Measurements from ENCODE around the gene NUPR1. TPM values are rescaled to one million over a fixed set of nuclear protein-coding genes. Genes with fewer than 3 reads are reported as not detected.

NUPR1 gene
- total and polyA plus RNA-seq, 2 experiments from 2014 or later = not detected

- Histone ChIP-seq H3K27me3 (no peaks in the 10 kb centered on the region), H3K27ac (no peak overlapping the region), H3K9me3 (ENCODE audit: low read depth) (no peaks in the 10 kb centered on the region), H3K4me1 (ENCODE audit: low read depth) (no peaks in the 10 kb centered on the region), H3K36me3 (no peaks in the 10 kb centered on the region), H3K4me3 (no peak overlapping the region)
- TF ChIP-seq, protein P1, sequence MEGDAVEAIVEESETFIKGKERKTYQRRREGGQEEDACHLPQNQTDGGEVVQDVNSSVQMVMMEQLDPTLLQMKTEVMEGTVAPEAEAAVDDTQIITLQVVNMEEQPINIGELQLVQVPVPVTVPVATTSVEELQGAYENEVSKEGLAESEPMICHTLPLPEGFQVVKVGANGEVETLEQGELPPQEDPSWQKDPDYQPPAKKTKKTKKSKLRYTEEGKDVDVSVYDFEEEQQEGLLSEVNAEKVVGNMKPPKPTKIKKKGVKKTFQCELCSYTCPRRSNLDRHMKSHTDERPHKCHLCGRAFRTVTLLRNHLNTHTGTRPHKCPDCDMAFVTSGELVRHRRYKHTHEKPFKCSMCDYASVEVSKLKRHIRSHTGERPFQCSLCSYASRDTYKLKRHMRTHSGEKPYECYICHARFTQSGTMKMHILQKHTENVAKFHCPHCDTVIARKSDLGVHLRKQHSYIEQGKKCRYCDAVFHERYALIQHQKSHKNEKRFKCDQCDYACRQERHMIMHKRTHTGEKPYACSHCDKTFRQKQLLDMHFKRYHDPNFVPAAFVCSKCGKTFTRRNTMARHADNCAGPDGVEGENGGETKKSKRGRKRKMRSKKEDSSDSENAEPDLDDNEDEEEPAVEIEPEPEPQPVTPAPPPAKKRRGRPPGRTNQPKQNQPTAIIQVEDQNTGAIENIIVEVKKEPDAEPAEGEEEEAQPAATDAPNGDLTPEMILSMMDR (IDR thresholded peaks at IDR 0.05; ENCODE audit: low read depth, low read length) = no peak
- no peak for DNase-seq (ENCODE audit: low read depth in 1 of 2, low spot score in 1 of 2)
Measured at GRCh38 chr16:28499854-28500253, 38.9 kb downstream of the NUPR1 start.

GRCh38 chr16:28498666-28499381 lies 40.0 kb downstream of the NUPR1 start:
- no peaks in the 10 kb centered on the region for H3K4me1 ChIP-seq (ENCODE audit: low read depth)
- H3K9me3 ChIP-seq (ENCODE audit: low read depth) = no peaks in the 10 kb centered on the region
- H3K36me3 ChIP-seq = no peaks in the 10 kb centered on the region
- H3K4me3 ChIP-seq = no peak overlapping the region
- TF ChIP-seq, protein P1 (IDR thresholded peaks at IDR 0.05; ENCODE audit: low read depth, low read length) = no peak
- H3K27me3 ChIP-seq = no peaks in the 10 kb centered on the region
- no peak overlapping the region for H3K27ac ChIP-seq
- DNase-seq (ENCODE audit: low read depth in 1 of 2, low spot score in 1 of 2) = no peak

DNA sequence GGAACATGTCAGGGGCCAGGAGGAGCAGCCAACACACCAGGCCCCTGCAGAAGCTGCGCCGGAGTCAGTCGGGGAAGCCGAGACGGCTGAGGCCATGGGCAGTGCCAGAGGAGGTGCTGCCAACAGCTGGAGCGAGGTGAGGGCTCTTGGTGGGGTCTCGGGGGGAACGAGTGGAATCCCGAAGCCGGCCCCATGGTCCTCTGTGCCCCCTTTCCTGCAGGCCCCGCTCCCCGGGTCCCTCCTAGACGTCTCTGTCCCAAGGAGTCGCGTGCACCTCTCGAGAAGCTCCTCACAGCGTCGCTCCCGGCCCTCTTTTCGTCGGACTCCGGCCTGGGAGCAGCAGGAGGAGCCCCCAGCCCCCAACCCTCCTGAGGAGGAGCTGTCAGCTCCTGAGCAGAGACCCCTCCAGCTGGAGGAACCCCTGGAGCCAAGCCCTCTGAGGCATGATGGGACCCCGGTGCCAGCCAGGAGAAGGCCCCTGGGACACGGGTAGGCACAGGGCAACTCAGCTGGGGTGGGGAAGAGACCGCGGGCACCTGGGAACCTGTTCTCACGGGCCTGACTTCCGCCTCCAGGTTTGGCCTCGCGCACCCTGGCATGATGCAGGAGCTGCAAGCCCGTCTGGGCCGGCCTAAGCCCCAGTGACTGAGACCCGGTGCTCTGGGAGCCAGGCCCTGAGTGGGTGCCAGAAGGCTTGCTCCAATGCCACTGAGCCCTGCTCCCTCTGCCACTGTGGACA lies 40.7 kb downstream of the NUPR1 start:
- TF ChIP-seq, protein P1 (IDR thresholded peaks at IDR 0.05; ENCODE audit: low read depth, low read length) = no peak
- DNase-seq (ENCODE audit: low read depth in 1 of 2, low spot score in 1 of 2) = no peak
- H3K27me3 ChIP-seq = no peaks in the 10 kb centered on the region
- no peak overlapping the region for H3K27ac ChIP-seq
- H3K9me3 ChIP-seq (ENCODE audit: low read depth) = no peaks in the 10 kb centered on the region
- no peaks in the 10 kb centered on the region for H3K36me3 ChIP-seq
- H3K4me1 ChIP-seq (ENCODE audit: low read depth) = no peaks in the 10 kb centered on the region
- no peak overlapping the region for H3K4me3 ChIP-seq

- Histone ChIP-seq H3K4me1 (ENCODE audit: low read depth) (no peaks in the 10 kb centered on the region), H3K9me3 (ENCODE audit: low read depth) (no peaks in the 10 kb centered on the region), H3K4me3 (no peak overlapping the region), H3K27ac (no peak overlapping the region), H3K27me3 (no peaks in the 10 kb centered on the region), H3K36me3 (no peaks in the 10 kb centered on the region)
- DNase-seq (ENCODE audit: low read depth in 1 of 2, low spot score in 1 of 2) = no peak
- TF ChIP-seq, protein P1 (IDR thresholded peaks at IDR 0.05; ENCODE audit: low read depth, low read length) = no peak
Measured at GRCh38 chr16:28497386-28497785, 41.4 kb downstream of the NUPR1 start.

DNA sequence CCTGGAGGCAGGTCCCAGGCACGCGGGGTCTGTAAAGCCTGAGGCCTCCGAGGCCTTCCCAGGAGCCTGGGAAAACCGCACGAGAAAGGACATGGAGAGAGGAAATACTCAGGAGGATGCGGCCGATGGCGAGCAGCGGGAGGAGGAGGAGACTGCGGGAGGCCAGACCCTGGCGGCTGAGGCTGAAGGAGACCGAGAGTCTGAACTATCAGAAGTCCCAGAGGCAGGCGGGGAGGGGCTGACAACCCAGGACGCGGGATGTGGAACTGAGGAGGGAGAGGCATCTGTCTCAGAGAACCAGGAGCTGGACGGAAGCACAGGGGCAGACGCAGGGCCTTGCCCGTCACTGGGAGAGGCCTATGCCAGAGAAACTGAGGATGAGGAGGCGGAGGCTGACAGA lies 41.9 kb downstream of the NUPR1 start:
- DNase-seq (ENCODE audit: low read depth in 1 of 2, low spot score in 1 of 2) = no peak
- no peaks in the 10 kb centered on the region for H3K4me1 ChIP-seq (ENCODE audit: low read depth)
- H3K27ac ChIP-seq = no peak overlapping the region
- H3K27me3 ChIP-seq = no peaks in the 10 kb centered on the region
- no peak overlapping the region for H3K4me3 ChIP-seq
- H3K36me3 ChIP-seq = no peaks in the 10 kb centered on the region
- TF ChIP-seq, protein P1 (IDR thresholded peaks at IDR 0.05; ENCODE audit: low read depth, low read length) = no peak
- H3K9me3 ChIP-seq (ENCODE audit: low read depth) = no peaks in the 10 kb centered on the region
